ENCODE measurements around the gene B4GALT5.

The B4GALT5 gene

GRCh38 chr20:49607568-49607967, 106.1 kb downstream of the B4GALT5 start:
- DNase-seq (ENCODE audit: low spot score): no peak

DNA sequence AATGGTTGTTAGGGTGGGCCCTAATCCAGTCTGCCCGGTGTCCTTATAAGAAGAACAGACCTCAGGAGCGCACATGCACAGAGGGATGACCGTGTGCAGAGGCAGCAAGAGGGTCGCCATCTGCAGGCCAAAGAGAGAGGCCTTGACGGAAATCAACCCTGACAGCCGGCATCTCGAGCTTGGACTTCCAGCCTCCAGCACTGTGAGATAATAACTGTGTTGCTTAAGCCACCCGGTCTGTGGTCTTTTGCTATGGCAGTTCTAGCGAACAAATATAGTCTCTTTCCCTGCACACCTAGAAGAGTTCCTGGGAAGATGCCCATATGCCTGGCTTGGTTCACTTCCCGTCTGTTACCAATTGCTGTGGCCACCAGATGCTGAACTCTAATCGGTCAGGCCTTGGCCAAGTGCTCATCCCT, 110.5 kb downstream of the B4GALT5 start:
- DNase-seq (ENCODE audit: low spot score): no peak

- DNase-seq (ENCODE audit: low spot score): no peak
These were observed 111.1 kb downstream of the B4GALT5 start for GRCh38 chr20:49602345-49603208.

- DNase-seq (ENCODE audit: low spot score): no peak
These were observed 112.3 kb downstream of the B4GALT5 start for GRCh38 chr20:49601153-49601924.

- DNase-seq (ENCODE audit: low spot score): no peak
These were observed 113.9 kb downstream of the B4GALT5 start for GRCh38 chr20:49599746-49600113.

DNA sequence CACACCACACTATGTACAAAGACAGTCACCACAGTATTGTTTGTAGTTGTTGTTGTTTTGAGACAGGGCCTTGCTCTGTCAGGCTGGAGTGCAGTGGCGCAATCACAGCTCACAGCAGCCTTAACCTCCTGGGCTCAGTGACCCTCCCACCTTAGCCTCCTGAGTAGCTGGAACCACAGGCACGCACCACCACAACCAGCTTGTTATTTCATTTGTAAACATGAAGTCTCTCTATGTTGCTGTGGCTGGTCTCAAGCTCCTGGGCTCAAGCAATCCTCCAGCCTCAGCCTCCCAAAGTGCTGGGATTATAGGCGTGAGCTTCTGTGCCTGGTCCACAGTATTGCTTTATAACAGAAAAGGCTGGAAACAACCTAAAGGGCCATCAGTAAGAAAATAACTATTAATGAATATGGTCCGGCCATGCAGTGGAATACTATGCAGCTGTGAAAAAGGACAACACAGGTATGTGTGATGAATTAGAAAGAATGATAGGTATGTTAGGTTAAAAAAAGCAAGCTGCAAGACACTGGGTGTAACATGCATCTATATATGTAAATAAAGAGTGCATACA, 115.8 kb downstream of the B4GALT5 start:
- no peak for DNase-seq (ENCODE audit: low spot score)

DNA sequence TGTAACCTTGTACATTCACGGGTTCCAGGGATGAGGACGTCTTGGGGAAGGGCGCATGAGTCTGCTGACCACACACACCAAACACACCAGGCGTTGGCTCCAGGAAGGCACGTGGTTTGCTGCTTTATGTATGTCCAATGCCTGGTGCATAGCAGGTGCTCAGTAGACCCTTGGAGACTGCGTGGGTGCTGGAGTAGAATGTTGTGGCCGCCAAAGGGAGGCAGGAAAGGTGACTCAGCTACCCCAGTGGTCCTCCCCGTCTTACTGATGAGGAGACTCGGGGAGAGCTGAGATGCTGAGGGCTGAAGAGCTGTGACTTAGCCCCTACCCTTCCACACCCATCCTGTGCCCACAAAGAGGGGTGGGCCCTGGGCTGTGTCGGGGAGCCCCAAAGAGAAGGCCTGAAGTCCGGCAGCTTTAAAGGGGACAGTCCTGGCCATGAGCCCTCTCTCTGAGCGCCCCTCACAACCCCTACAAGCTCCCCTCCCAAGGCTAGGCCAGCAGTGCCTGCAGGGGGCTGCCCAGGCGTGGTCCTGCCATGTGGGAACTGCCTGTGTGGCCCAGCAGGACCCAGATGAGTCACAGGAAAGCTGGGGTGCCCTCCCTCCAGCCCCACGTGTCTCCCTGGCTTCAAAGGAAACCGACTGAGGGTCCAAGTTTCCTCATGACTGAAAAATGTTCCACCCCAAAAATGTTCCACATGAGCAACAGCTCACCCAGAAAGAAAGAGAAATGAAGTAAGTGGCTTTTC, 117.7 kb downstream of the B4GALT5 start:
- DNase-seq (ENCODE audit: low spot score): no peak

DNA sequence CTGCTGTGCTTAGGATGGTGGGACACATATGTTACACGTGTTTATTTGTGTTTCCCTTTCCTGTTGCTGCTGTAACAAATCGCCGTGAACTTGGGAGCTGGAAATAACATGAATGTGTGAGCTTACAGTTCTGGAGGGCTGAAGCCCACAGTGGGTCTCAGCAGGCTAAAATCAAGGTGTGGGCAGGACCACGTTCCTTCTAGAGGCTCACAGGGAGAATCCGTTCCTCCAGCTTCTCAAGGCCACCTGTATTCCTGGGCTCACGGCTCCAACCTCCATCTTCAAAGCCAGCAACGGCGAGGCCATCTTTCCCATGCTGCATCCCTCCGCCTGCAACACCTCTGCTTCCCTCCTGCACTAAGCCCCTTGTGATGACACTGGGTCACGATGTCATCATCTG, 118.3 kb downstream of the B4GALT5 start:
- no peak for DNase-seq (ENCODE audit: low spot score)

DNA sequence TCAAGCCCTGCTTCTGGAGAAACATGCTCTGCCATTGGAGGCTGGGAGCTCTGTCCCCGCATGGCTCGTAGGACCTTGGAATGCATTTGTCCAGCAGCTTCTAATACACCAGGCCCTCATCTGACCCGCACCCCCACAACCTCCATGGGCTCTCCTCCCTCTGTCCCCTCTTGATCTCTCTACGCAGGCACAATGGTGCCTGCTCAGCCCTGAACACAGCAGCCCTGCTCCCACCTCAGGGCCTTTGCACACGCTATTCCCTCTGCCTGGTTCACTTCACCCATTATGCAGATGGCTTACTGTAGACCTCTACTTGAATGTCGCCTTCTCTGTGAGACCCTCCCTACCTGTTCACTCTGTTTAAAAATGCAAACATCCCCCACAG, 118.8 kb downstream of the B4GALT5 start:
- DNase-seq (ENCODE audit: low spot score): no peak

DNA sequence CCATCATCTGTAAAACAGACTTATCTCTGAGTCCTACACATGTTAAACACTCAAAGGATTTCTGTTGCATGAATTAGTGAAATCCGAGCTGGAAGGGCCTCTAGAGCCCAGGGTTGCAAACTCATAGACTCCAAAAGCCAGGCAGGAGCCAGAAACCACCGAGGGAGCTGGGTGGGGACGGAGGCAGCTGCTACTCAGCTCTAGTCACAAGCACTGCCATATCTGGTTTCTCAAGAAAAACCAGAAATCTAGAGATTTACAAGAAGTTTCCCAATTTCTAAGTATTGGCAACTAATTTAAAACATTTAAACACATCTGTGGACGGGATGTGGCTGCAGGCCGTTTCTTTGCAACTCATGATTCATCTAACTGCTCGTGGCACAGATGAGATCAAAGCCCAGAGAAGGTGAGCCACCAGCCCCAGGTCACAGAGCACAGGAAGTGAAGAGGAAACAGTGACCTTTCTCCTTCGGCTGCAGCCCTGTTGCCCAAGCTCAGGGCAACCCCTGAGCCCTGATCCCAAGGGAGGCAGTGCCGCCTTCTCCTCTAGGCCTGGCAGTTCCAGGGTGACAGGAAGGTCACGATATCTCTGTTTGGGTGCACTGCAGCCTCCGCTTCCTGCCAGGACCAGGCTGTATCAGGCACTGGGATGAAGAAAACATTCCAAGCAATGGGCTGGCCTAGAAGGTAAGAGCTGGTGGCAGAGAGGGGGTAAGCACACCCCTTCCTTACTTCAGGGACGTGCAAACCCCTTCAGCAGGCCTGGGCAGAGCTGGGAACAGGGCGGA, 119.3 kb downstream of the B4GALT5 start:
- peak; percentile 30 for DNase-seq (ENCODE audit: low spot score)

GRCh38 chr20:49593466-49594142, 120.1 kb downstream of the B4GALT5 start:
- no peak for DNase-seq (ENCODE audit: low spot score)

DNA sequence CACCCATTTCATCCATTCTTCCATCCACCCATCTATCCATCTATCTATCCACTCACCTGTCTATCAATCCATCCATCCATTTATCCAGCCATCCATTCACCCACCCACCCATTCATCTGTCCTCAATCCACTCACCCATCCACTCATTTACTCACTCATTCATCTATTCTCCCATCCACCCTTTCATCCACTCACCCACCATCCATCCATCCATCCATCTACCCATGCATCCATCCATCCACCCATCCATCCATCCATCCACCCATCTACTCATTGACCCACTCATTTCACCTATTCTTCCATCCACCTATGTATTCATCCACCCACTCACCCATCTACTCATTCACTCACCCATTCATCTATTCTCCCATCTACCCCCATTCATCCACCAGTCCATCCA, 121.6 kb downstream of the B4GALT5 start:
- no peak for DNase-seq (ENCODE audit: low spot score)

- no peak for DNase-seq (ENCODE audit: low spot score)
These were observed 122.3 kb downstream of the B4GALT5 start for GRCh38 chr20:49591217-49591865.

DNA sequence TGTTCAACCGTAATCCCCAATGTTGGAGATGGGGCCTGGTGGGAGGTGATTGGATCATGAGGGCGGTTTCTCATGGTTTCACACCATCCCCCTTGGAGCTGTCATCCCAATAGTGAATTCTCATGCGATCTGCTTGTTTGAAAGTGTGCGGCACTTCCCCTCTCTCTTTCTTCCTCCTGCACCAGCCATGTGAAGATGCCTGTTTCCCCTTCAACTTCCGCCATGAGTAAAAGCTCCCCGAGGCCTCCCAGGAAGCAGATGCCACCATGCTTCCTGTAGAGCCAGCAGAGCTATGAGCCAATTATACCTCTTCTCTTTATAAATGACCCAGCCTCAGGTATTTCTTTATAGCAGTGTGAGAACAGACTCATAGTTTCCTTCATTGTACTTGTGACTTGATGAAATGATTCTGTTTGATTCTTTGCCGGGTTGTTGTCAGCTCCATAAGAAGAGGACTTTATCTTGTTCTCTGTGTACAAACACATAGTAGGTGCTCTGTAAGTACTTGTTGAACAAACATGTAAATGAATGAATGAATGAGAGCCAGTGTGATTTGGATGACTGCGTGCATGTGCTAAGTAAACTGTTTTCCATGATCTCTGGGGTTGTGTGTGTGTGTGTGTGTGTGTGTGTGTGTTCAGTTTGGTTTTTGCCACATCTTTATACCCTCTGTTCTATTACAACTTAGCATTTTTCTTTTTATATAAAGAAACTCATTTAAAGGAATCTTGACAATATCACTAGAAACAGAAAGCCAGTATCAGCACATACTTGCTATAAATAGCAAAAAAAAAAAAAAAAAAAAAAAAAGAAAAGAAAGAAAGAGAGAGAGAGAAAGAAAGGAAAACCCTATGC, 123.3 kb downstream of the B4GALT5 start:
- DNase-seq (ENCODE audit: low spot score): no peak

DNA sequence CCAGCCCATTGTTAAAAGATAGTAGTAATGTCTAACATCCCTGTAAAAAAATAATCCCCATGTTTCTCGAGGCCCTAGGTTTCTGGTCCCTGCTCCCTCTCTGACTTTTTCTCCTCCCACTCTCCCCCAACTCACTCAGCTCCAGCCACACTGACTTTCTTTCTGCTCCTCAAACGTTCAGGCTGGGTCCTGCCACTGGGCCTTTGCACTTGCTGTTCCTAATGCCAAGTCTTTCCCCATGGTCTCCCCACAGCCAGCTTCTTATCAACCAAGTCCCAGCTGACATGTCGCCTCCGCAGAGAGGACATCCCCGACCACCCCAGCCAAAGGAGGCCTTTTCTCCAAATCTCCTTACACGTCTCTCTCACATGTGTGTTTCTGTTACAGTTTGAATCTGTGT, 123.9 kb downstream of the B4GALT5 start:
- DNase-seq (ENCODE audit: low spot score): no peak

DNA sequence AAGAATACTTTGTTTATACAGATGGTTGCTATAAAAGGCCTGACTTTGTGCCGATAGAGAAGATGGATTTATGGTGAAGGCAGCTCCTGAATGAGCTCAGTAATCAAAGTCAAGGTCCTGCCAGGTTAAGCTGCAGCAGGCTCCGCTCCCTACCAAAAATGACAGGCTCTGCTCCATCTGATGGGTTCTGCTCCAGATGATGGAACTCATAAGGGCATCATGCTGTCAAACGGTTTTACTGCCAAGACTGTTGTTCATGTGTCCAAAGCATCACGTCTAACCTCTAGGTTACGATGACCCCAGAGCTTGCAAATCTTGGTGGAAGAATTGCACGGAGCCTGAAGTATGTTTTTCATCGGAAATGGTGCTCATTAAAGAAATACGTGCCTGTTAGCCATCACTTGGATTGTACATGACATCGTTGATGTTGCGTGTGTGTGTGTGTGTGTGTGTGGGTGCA, 126.5 kb downstream of the B4GALT5 start:
- no peak for DNase-seq (ENCODE audit: low spot score)

DNA sequence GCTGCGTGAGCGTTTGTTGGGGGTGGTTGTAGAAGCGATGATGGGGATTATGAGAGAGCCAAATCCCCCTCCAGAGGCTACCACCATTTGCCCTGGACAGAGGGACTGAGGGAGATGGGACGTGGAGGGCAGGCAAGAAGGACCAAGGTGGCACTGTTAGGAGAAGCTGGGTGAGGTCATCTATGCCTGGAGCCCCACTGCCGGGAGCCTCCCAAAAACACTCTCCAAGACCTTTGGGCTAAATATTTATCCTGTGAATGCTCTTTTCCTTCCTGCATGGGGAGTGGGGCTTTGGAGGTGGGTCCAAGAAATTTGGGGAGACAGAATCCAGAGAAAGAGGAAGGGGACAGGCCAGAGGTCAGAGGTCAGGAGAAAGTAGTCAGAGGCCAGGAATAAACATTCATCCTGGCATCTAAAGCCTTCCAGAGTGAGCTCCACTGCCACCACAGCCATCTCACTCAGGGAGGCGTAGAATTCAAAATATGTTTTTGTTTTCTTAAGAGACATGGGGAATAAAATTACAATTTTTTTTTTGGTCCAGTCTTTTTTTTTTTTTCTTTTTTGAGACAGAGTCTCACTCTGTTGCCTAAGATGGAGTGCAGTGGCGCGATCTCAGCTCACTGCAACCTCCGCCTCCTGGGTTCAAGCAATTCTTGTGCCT, 128.0 kb downstream of the B4GALT5 start:
- no peak for DNase-seq (ENCODE audit: low spot score)

Data from CD4-positive, alpha-beta T cell treated with Interleukin-6 at 100 ng/mL for 8 hours (primary cell).